Spleen (tissue), 7 donors: Measurements from ENCODE around the gene TMC8.

Source experiments
- POLR2A ChIP-seq, 3 donors: fragments of 450-650 bp; IDR thresholded peaks; one replicate each; pipeline ENCODE4 v1.5.1; 2017; ENCODE audit warnings: antibody characterized with exemption in 3 of 3, mild to moderate bottlenecking in 1 of 3
- POLR2AphosphoS5 ChIP-seq, 3 donors: sonication (generic); formaldehyde crosslinking; IDR thresholded peaks; one replicate each; pipeline ENCODE4 v1.5.1; 2017; ENCODE audit warnings: antibody characterized with exemption in 3 of 3
- TF ChIP-seq, protein P1 (sequence below), 11 experiments: fragments of 200-600 bp in 7 of 11; fragments of 450-650 bp in 4 of 11; sonication (generic) in 4 of 11; IDR thresholded peaks in 8 of 11; conservative IDR thresholded peaks in 3 of 11; 1 replicate in 7 of 11; 2 replicates in 4 of 11; pipeline versions ENCODE4 v1.4.0 to v1.8.0; 2016 to 2021; ENCODE audit warnings: antibody characterized with exemption in 11 of 11, inconsistent platforms in 4 of 11, mild to moderate bottlenecking in 1 of 11
- donor health status: DM: no; HTN: no; CAD: no; lungs with moderate emphysema.
- donor health status: DM: no; HTN: no; CAD: no.
- donor health status: DM: no; HTN: no; CAD: no.

DNA sequence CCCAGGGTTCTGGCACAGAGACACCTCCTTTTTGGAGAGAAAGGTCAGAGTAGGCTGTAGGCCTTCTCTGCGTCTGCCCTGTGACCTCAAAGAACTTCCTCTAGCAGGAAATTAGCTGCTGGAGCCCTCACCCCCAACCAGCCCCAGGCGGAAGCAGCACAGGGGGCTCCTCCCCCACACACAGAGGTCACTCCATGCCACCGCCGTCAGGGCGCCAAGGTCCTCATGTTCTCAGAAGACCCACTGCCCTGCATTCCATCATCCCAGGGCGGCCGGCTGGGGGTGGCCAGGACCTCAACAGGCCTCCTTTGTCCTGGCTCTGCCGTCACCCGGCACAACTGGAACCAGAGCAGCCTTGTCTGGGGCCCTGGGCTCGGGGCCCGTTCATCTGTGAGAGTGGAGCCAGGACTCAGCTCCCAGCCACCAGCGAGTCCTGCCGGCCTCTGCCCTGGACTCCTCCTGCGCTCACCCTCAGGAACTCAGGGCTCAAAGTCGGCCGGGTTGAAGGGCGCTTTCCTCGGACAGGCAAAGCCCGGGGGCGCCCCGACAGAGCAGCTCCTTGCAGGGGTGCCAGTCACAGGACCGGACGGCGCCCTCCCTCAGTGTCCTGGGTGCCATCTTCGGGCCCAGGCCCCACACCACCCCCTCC lies 3.2 kb upstream of the TMC8 start:
- TF ChIP-seq, protein P1, sequence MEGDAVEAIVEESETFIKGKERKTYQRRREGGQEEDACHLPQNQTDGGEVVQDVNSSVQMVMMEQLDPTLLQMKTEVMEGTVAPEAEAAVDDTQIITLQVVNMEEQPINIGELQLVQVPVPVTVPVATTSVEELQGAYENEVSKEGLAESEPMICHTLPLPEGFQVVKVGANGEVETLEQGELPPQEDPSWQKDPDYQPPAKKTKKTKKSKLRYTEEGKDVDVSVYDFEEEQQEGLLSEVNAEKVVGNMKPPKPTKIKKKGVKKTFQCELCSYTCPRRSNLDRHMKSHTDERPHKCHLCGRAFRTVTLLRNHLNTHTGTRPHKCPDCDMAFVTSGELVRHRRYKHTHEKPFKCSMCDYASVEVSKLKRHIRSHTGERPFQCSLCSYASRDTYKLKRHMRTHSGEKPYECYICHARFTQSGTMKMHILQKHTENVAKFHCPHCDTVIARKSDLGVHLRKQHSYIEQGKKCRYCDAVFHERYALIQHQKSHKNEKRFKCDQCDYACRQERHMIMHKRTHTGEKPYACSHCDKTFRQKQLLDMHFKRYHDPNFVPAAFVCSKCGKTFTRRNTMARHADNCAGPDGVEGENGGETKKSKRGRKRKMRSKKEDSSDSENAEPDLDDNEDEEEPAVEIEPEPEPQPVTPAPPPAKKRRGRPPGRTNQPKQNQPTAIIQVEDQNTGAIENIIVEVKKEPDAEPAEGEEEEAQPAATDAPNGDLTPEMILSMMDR (IDR thresholded peaks at IDR 0.05 in 8 of 11, conservative IDR thresholded peaks at IDR 0.05 in 3 of 11), result no peak
- TF ChIP-seq POLR2AphosphoS5 (IDR thresholded peaks at IDR 0.05), result peak; percentile 88 to 90 (median 90)
- TF ChIP-seq POLR2A (IDR thresholded peaks at IDR 0.05), result peak in 1 of 3 donors; percentile 30
